GM18526 (cell line): ENCODE measurements around the gene GPR39.

Source experiments
- POLR2A ChIP-seq: IDR thresholded peaks from 3 replicates; pipeline ENCODE4 v1.6.1; 2011; ENCODE audit not compliant: insufficient read length; ENCODE audit errors: extremely low read depth

Gene GPR39

DNA sequence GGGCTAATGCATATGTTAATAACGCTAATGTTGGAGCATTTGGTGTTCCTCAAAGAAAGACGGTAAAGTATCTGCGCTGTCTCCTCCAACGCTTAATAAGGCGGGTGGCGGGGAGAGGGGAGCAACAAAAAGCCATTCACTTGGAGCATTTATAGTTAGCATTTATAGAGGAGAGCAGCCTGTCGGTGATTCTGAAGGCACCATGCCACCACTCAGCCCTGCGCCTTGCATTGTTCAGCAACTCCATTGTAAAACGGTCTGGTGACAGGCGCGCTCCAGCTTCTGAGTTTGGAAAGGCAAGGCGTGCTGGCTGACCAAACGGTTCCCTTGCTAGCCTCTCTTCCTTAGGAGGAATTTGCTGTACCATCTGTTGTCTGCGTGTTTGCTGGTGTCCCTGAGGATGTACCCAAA, 169.5 kb downstream of the GPR39 start:
- no peak for TF ChIP-seq POLR2A

DNA sequence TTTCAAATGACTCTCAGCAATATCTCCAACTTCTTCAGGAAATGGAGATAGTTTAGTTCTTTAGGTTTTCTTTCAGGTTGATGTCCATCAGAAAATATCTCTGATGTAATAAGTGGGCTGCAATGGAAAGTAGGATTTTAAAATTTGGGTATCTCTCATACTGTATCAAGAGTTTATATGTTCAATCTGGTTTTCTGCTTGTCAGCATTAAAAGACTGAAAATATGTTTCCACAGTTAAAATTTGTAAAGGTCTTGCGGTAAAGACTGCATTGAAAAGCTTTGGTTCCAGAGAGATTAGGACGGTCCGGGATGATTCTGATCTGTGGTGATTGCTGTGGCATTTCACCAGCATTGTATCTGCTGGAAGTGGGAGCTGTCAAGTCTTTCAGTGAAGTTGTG, 170.2 kb downstream of the GPR39 start:
- TF ChIP-seq POLR2A = no peak

DNA sequence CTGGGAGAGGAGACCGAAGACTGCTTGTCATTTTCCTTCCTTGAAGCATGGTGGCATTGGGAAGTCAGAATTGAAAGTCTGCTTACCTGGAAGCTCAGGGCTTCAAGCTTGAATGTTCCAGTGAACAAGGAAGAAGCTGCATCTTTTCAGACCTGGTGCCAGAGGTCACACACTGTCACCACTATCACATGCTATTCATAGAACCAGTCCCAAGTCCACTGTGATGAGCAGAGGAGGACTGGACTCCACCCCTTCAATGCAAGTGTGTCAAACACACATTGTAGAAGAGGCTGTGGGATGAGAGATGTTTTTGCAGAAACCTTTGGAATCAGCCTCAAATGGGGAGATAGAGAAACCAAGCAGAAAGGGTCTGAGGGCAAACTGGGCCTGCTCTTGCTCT, 172.0 kb downstream of the GPR39 start:
- no peak for TF ChIP-seq POLR2A

DNA sequence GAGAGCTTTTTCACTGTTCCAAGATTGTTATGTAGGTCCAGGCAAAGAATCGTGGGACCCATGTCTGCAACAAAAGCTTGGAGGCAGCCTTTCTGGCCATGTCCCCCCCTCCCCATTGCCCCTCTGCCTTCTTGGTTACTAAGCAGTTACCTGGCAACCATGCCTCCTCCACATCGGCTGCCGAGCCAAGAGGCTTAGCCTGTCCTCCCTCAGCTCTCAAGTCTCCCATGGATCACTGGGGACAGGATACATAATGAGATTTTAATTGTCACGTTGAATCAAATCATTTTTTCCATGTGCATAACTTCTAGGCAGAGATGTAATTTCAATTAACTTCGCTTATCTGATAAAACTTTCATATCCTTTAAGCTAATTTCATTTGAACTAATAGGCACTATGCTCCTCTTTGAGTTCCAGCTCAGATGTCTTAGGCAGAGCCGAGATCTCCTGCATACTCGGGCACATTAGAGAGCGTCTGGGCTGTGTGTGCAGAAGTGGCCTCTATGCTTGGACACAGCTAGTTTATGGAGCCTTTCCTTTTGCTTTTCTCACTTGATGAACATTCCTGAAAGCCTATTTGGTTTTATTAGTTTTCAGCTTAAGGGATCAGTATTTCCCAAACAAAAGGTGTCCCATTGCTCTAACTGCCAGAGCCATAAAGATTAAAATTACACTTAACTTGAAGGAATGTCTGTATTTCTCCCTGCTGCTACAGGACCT, 172.7 kb downstream of the GPR39 start:
- no peak for TF ChIP-seq POLR2A

DNA sequence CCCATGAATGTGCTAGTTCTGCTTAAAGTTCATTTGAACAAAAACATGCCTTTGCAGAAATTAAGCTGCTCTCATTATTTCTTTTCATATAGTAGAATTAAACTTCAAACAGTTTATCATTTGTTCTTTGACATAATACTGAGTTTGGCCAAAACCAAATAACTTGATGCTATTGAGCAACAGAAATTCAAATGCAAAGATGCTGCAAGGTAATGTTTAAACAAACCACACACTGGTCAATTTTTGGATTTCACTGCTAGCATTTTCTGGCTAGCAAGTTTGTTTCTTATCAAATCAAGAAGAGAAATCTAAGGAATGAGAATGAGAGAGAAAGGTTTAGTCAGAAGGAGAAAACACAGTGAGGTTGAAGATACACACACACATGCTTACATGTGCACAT, 173.4 kb downstream of the GPR39 start:
- TF ChIP-seq POLR2A = no peak

DNA sequence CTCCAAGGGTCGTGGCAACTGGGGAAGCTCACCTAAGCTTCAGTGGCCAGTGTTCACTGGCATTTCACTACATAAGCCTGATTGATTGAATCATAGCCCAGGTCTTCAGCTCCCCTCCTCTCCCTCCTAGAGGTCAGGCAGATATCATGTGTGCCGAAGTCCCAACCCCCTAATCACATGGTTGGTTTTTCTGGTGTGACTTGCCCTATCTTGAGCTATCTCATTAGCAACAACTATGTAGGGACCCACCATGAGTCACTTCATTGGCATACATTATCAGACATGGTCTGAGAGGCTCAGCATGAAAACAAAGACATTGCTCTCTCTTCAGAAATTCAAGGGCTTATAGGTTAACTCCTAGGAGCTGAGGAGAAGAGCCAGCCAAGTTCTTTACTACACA, 176.6 kb downstream of the GPR39 start:
- no peak for TF ChIP-seq POLR2A

DNA sequence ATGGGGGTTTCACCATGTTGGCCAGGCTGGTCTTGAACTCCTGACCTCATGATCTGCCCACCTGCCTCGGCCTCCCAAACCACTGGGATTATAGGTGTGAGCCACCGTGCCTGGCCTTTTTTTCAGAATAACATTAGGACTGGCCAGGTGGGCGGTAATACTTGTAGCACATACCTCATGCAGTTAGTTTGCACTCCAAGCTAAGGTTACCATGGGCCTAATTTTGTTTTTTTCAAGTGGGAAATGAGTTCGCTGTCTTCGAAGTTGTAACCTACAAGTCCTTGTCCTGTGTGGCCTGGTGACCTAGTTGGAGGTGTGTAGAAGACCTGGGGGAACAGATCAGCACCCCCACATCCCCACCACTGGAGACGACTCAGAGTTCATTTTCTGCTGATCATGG, 178.6 kb downstream of the GPR39 start:
- no peak for TF ChIP-seq POLR2A

DNA sequence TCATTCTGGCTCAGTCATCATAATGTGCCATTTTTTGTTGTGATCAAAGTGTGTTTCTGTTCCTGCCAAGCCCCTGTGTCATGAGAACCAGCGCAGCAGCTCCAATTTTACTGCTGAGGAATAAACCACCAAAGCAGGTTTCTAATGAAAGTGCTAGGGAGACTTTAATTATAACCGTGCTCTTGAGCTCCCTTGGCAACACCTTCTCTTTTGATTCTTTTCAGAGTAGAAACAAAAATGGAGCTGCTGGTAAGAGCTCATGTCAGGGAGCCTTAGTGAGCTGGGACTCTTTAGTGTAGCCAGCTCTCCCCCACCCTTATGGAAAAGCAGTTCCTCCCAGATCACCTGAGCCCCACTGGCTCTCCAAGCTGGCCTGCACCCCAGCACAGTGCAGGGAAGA, 179.1 kb downstream of the GPR39 start:
- no peak for TF ChIP-seq POLR2A

DNA sequence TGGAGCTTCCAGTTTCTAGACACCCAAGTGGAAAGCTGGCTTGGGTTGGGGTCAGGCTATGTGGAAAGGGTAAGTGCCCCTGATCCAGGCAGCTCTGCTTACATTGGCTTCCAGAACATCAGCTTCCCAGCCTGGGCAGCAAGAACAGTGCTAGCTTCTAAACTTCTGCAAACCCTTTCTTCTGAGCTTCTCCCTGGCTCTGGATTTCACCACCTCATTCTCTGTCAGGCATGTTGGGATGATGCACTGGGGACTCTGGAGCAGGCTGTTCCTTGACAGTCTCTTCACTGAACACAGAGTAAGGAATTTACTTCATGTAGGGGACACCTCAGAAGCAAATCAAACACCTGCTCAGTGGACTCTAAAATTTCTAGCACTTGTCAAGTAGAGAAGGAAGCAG, 180.6 kb downstream of the GPR39 start:
- TF ChIP-seq POLR2A = no peak

DNA sequence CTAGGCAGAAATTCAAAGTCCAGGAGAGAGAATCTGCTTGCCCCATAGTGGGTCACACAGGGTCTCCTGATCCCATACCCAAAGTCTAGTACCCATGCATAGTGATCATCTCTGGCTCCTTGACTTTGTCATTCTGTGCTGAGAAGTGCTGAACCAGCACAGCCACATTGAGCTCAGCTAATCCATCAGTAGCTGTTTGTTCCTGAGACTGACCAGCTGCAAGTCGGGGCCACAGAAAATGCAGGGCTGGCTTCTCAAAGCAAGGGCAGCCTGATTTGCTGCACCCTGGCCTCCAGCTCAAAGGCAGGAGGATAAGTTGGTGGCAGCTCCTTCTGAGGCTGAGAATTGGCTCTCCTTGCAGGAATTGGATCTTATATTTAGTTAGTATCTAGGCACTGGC, 181.2 kb downstream of the GPR39 start:
- TF ChIP-seq POLR2A = no peak

DNA sequence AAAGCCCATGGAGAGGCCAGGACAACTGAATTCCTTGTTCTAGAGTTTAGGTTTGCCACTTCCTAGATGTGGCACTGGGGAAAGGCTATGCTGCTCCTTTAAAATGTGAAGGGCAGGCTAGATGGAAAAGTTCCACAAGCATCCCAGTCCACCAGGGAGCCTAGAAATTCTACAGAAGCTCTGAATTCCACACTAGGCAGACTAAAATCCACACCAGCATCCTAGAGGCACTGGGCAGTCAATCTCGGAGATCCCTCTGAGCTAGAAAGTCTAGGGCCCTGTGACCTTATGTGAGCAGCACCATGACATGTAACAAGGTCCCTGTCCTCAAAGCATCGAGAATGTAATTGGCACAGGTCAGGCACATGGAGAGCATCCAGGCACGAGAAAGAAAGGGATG, 181.9 kb downstream of the GPR39 start:
- no peak for TF ChIP-seq POLR2A

DNA sequence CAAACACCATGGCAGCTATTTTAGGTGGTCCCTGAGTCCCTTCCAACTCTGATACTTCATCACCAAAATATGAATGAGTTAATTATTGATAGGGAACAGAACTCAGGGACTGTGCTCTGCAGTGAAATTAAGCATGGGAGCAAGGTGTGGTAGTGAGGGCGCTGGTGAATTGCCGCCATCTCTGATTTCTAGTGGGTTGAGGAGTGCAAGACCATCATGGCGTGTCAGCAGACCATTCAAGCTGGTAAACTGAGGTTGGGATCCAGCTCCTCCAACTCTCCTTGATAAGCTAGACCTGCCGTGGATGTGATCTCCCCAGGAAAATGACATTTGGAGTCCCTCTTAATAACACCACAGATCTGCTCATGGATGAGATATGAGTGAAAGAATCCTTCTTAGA, 183.0 kb downstream of the GPR39 start:
- no peak for TF ChIP-seq POLR2A

DNA sequence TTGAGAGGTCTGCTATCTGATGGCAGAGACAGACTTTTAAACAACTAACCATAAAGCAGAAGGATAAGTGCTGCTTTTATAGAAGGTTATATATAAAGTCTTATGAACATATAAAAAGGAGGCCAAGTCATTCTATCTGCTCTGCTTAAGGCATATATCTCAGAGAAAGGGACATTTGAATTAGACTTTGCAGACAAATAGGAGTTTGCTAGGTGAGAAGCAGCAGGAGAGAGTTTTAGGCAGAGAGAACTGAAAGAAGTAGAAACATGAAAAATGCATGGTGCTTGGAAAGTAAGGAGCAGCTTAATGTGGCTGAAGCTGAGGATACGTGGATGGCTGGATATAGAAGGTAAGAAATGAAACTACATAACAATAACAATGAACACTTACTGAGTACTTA, 188.0 kb downstream of the GPR39 start:
- no peak for TF ChIP-seq POLR2A

DNA sequence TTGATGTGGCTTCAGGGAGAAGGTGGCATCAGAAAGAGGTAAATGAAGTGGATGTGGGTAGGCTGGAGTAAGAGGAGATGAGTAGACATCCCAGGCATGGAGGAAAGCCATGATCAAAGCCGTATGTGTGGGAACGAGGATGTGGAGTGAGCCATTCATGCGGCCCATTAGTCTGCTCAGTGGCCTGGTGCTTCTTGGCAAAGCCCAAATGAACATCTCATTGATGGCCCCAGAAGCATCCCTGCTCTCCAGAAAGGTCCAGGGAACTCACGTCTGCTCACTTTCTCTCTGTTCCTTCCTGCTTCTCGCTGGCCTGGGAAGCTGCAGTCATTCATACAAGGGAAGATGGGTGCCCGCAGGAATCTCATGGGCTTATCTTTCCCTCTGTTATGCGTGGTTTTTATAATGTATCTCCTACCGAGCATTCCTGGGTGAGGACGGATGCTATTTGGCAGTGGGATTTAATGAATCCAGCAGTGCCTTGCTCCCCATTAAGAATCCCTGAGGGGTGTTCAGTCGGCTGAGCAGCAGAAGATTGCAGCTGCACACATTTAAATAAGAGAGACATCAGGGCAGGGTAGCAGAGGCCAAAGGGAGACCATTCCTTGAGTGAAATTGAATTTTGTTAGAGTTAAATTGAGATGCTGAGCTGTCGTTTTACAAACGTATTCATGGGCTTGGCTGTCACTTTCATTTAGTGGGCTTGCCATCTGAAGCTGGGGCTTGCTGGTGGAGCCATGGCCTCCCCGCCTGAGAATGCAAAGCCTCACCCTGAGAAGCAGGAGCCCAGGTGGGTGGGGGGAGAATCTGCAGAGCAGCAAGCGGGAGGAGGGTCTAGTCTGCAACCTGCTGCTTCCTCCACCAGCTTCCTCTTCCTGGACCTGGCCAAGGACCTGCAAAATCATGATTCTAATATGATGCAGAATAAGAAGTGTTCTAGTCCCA, 188.9 kb downstream of the GPR39 start:
- no peak for TF ChIP-seq POLR2A

DNA sequence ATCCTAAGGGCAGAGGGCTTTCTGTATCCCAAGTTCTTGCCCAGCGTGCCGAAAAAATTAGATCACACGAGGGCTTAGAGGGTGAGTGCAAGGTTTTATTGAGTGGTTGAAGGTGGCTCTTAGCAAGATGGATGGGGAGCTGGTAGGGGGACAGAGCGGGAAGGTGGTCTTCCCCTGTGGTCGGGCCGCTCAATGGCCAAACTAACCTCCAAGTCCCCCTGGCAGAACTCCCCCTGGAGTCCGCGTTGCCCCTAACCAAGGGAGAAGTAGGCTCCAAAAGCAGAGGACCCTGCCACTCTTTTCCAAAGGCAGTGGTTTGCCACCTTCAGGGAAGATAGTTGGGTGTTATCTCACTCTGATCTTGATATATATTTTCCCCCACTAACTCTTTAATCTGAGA, 190.0 kb downstream of the GPR39 start:
- TF ChIP-seq POLR2A = no peak

DNA sequence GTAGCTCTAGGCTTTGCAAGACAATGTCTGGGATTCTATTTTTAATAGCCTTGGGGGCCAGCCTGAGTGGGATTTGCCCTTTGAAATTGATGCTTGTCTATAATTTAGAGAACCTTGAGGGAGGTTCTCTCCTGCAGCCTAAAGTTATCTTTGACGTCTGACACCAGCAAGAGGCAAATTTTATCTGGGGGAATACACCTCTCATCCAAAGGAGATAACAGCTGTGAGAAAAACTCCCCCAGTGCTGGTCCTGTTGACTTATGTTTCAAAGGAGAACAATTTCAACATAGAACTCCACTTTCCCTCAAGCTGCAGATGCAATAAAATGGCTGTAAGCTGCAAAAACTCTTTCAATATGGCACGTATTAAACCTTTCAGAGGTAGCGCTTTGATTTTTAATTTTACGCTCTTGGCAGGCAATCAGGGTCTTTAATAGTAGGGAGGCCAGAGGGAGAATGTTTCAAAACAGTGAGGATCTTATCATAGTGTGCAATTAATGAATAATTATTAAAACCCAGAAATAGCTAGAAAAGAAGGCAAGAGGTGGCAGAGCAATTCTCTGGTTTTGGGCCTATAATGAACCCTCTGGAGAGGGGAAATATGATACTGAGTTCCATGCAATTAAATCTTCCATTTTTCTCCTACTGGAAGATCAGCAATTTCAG, 191.0 kb downstream of the GPR39 start:
- TF ChIP-seq POLR2A = no peak
